ENCODE measurements around the gene NFASC.
A peak's percentile ranks its signal among the peaks of the same experiment; 100 is the strongest.

Gene NFASC

DNA sequence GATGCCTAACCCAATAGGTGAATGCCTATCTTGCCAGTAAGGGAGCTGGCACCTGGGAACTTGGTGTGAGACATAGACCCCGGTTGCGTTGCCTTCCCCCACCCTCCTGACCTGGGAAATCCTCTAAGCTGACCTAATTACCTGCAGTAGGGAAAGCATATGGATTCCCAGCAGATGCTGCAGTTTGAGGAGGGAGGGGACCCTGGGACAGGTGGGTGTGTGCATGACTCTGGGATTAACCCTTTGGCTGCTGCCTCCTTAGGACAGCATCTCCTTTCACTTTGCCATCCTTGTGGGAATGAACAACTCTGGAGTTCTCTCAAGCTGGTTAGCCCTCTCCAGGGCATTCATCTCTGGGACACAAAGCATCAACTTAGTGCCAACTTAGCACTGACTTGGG, 16.4 kb upstream of the NFASC start:
- Histone ChIP-seq H3K9me3 (ENCODE audit: control insufficient read depth in 2 of 2, low read length in 2 of 2) (no peaks in the 10 kb centered on the region), H3K36me3 (ENCODE audit: control insufficient read depth in 2 of 2, insufficient read depth in 2 of 2, low read length in 2 of 2) (no peaks in the 10 kb centered on the region), H3K27ac (ENCODE audit: low read length) (no peak overlapping the region), H3K4me1 (ENCODE audit: control insufficient read depth, insufficient read depth, low read length) (peaks cover 18% of the 10 kb centered on the region), H3K27me3 (ENCODE audit: control insufficient read depth in 1 of 2, insufficient read depth in 2 of 2, low read length in 2 of 2) (no peaks in the 10 kb centered on the region), H3K4me3 (ENCODE audit: low read length in 2 of 2) (no peak overlapping the region), H3K9ac (ENCODE audit: low read length in 2 of 2) (no peak overlapping the region)

DNA sequence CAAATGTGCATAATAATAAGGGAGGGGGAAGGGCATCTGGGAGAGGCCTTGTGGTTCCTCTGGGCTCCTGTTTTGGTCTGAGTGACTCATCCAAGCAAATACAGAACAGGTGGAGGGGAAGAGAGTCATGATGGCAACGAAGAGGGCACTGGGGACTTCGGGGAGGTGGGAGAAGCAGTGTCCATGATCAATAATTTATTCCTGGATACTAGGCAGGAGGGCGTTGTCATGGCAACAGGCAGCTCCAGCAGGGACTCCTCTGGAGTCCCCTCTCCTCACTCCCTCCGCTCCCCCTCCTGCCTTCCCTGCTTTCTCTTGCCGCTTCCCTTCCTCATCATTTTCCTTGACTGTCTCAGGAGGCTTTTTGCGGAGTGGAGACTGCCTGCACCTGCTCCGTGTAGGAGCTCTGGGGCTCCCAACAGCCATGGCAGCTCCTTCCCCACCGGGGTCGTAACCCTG, 12.3 kb upstream of the NFASC start:
- H3K9me3 ChIP-seq (ENCODE audit: control insufficient read depth in 2 of 2, low read length in 2 of 2) = no peaks in the 10 kb centered on the region
- H3K4me3 ChIP-seq (ENCODE audit: low read length in 2 of 2) = no peak overlapping the region
- peaks cover 11% of the 10 kb centered on the region for H3K4me1 ChIP-seq (ENCODE audit: control insufficient read depth, insufficient read depth, low read length)
- no peaks in the 10 kb centered on the region for H3K36me3 ChIP-seq (ENCODE audit: control insufficient read depth in 2 of 2, insufficient read depth in 2 of 2, low read length in 2 of 2)
- no peak overlapping the region for H3K9ac ChIP-seq (ENCODE audit: low read length in 2 of 2)
- no peaks in the 10 kb centered on the region for H3K27me3 ChIP-seq (ENCODE audit: control insufficient read depth in 1 of 2, insufficient read depth in 2 of 2, low read length in 2 of 2)
- H3K27ac ChIP-seq (ENCODE audit: low read length) = no peak overlapping the region

DNA sequence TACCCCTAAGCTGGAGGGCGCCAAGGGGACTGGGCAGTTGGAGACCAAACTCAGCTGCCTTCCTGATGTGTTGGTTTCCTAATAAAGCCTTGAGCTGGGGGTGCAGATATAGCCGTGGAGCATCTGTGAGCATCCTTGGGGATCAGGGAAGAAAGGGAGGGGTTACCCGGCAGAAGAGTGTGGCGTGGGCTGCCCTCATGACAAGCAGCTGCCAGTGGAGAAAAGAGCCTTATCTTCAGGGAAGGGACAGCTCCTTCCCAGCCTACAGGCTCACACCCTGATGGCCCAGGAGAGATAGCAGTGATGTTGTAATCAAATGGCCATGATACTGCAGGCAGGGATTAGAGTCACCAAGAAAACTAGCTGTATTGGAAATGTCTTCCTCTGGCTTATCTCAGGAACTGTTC, 10.8 kb upstream of the NFASC start:
- Histone ChIP-seq H3K9me3 (ENCODE audit: control insufficient read depth in 2 of 2, low read length in 2 of 2) (no peaks in the 10 kb centered on the region), H3K4me3 (ENCODE audit: low read length in 2 of 2) (no peak overlapping the region), H3K27me3 (ENCODE audit: control insufficient read depth in 1 of 2, insufficient read depth in 2 of 2, low read length in 2 of 2) (no peaks in the 10 kb centered on the region), H3K4me1 (ENCODE audit: control insufficient read depth, insufficient read depth, low read length) (peaks cover 5% of the 10 kb centered on the region), H3K36me3 (ENCODE audit: control insufficient read depth in 2 of 2, insufficient read depth in 2 of 2, low read length in 2 of 2) (no peaks in the 10 kb centered on the region), H3K9ac (ENCODE audit: low read length in 2 of 2) (no peak overlapping the region), H3K27ac (ENCODE audit: low read length) (no peak overlapping the region)

DNA sequence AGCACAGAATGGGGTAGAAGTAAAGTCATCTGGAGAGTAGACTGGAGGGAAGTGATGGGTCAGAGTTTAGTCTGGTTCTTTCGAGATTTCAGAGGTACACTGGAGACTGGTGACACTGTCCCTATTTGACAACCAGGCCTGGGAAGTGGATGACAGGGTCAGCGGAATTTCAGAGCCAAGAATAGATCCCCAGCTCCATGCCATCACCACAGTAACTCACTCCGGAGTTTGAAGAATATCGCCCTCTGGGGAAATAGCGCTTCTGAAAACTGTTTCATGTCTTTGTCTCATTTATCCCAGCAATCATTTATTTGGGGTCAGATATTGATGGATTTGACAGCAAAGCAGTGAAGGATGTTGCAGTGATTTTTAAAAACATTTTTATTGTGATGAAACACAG, 7.6 kb upstream of the NFASC start:
- no peak overlapping the region for H3K4me3 ChIP-seq (ENCODE audit: low read length in 2 of 2)
- no peak overlapping the region for H3K27ac ChIP-seq (ENCODE audit: low read length)
- H3K36me3 ChIP-seq (ENCODE audit: control insufficient read depth in 2 of 2, insufficient read depth in 2 of 2, low read length in 2 of 2) = no peaks in the 10 kb centered on the region
- H3K27me3 ChIP-seq (ENCODE audit: control insufficient read depth in 1 of 2, insufficient read depth in 2 of 2, low read length in 2 of 2) = no peaks in the 10 kb centered on the region
- no peaks in the 10 kb centered on the region for H3K9me3 ChIP-seq (ENCODE audit: control insufficient read depth in 2 of 2, low read length in 2 of 2)
- peaks cover 26% of the 10 kb centered on the region for H3K4me1 ChIP-seq (ENCODE audit: control insufficient read depth, insufficient read depth, low read length)
- no peak overlapping the region for H3K9ac ChIP-seq (ENCODE audit: low read length in 2 of 2)

DNA sequence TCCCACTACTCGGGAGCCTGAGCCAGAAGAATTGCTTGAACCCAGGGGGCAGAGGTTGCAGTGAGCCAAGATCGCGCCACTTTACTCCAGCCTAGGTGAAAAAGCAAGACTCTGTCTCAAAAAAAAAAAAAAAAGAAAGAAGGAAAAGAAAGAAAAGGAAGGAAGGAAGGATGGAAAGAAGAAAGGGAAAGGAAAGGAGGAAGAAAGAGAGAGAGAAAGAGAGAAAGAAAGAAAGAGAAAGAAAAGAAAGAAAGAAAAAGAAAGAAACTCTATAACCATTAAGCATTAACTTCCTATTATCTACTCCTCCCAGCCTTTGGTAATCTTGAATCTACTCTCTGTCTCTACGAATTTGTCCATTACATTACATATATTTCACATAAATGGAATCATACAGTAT, 6.9 kb upstream of the NFASC start:
- Histone ChIP-seq H3K36me3 (ENCODE audit: control insufficient read depth in 2 of 2, insufficient read depth in 2 of 2, low read length in 2 of 2) (no peaks in the 10 kb centered on the region), H3K4me1 (ENCODE audit: control insufficient read depth, insufficient read depth, low read length) (peaks cover 29% of the 10 kb centered on the region), H3K4me3 (ENCODE audit: low read length in 2 of 2) (no peak overlapping the region), H3K9ac (ENCODE audit: low read length in 2 of 2) (no peak overlapping the region), H3K9me3 (ENCODE audit: control insufficient read depth in 2 of 2, low read length in 2 of 2) (no peaks in the 10 kb centered on the region), H3K27ac (ENCODE audit: low read length) (no peak overlapping the region), H3K27me3 (ENCODE audit: control insufficient read depth in 1 of 2, insufficient read depth in 2 of 2, low read length in 2 of 2) (no peaks in the 10 kb centered on the region)

DNA sequence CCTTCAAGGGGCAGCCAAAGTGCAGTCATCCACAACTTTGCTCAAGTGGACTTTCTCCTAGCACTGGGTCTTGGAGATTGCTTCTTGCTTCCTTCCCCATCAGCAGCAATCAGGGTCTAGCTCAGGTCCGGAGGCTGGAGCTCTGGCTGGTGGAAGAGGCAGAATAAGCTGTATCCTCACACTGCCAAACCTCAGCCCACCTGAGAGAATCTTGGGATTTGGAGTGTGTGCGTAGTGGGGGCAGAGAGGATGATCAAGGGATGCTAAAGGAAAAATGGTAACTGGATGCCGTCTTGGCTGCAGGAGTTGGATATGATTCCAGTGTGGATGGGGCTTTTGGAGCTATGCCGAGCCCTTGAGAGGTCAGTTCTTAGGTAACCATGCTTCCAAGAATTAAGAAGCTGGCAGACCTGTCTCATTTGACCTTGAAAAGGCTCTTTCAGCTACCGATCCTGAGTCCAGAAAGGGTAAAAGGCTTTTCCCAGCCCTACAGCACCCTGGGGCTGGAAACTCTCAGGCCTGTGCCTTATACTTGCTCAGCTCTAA, 4.5 kb upstream of the NFASC start:
- Histone ChIP-seq H3K9me3 (ENCODE audit: control insufficient read depth in 2 of 2, low read length in 2 of 2) (no peaks in the 10 kb centered on the region), H3K36me3 (ENCODE audit: control insufficient read depth in 2 of 2, insufficient read depth in 2 of 2, low read length in 2 of 2) (no peaks in the 10 kb centered on the region), H3K9ac (ENCODE audit: low read length in 2 of 2) (no peak overlapping the region), H3K4me1 (ENCODE audit: control insufficient read depth, insufficient read depth, low read length) (peaks cover 38% of the 10 kb centered on the region), H3K4me3 (ENCODE audit: low read length in 2 of 2) (no peak overlapping the region), H3K27ac (ENCODE audit: low read length) (peak overlapping the region; percentile 46), H3K27me3 (ENCODE audit: control insufficient read depth in 1 of 2, insufficient read depth in 2 of 2, low read length in 2 of 2) (no peaks in the 10 kb centered on the region)

DNA sequence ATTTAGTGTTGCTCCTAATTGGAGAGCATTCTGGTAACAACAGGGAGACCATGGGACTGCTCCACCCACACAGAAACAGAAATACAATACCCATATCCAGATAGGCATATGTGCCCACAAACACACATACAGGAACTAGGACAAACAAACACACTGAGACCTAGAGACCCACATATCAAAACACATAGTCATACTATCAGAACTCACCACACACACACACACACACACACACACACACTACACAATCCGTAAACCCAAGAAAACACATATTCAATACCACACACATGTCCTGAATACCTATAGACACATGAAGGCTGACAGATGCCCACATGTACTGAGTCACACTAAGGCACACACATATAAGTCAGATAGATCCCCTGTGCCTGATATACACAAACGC, 3.5 kb upstream of the NFASC start:
- Histone ChIP-seq H3K27me3 (ENCODE audit: control insufficient read depth in 1 of 2, insufficient read depth in 2 of 2, low read length in 2 of 2) (no peaks in the 10 kb centered on the region), H3K9ac (ENCODE audit: low read length in 2 of 2) (no peak overlapping the region), H3K36me3 (ENCODE audit: control insufficient read depth in 2 of 2, insufficient read depth in 2 of 2, low read length in 2 of 2) (peaks cover 0 to 2% of the 10 kb centered on the region in 2 donors), H3K4me1 (ENCODE audit: control insufficient read depth, insufficient read depth, low read length) (peaks cover 49% of the 10 kb centered on the region), H3K27ac (ENCODE audit: low read length) (no peak overlapping the region), H3K4me3 (ENCODE audit: low read length in 2 of 2) (no peak overlapping the region), H3K9me3 (ENCODE audit: control insufficient read depth in 2 of 2, low read length in 2 of 2) (no peaks in the 10 kb centered on the region)

DNA sequence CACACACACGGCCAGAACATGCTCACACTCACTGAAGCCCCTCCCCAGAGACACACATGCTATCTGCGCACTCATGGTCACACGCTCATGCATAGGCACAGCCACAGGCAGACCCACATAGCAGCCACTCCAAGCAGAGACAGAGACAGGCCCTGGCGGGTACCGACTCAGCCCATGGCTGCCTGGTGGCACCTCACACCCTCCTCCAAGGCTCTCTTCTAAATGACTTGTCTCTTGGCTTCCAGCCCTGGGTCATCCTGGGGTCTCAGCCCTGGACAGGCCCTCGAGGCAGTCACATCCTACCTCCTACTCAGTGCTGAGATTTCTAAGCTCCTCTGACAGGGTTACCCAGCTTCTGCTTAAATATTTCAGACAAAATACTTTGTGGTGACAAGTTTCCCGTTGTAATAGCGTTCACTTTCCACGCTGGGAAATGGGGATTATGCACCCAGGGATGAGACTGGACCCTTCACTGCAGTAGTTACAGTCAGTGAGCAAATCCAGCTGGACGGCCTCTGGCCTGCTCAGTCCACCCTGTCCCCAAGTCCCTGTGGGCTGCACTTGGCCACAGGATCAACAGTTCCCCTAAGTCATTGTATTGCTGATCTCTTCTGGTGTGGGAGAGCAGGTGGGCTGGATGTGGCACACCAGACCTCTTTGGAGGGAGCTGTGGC, 2.9 kb upstream of the NFASC start:
- peaks cover 53% of the 10 kb centered on the region for H3K4me1 ChIP-seq (ENCODE audit: control insufficient read depth, insufficient read depth, low read length)
- H3K9me3 ChIP-seq (ENCODE audit: control insufficient read depth in 2 of 2, low read length in 2 of 2) = no peaks in the 10 kb centered on the region
- no peak overlapping the region for H3K9ac ChIP-seq (ENCODE audit: low read length in 2 of 2)
- H3K4me3 ChIP-seq (ENCODE audit: low read length in 2 of 2) = no peak overlapping the region
- peaks cover 0 to 2% of the 10 kb centered on the region in 2 donors for H3K36me3 ChIP-seq (ENCODE audit: control insufficient read depth in 2 of 2, insufficient read depth in 2 of 2, low read length in 2 of 2)
- no peaks in the 10 kb centered on the region for H3K27me3 ChIP-seq (ENCODE audit: control insufficient read depth in 1 of 2, insufficient read depth in 2 of 2, low read length in 2 of 2)
- H3K27ac ChIP-seq (ENCODE audit: low read length) = no peak overlapping the region

DNA sequence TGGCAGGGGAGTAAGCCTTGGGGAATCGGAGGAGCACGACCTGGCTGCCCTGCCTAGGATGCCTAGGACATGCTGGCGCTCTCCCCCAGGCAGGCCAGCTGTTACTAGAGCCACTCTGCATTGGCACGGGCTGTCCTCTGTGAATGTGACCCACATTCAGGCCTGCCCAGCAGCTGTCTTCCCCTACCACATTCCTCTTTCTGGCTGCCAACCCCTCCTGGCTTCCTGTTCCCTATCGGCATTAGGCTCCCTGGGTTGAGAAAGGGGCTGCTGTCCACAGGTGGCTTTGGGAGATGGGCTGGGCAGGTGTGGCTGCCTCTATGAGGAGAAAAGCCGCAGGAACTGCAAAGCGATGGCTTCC, 2.3 kb upstream of the NFASC start:
- Histone ChIP-seq H3K9ac (ENCODE audit: low read length in 2 of 2) (no peak overlapping the region), H3K27me3 (ENCODE audit: control insufficient read depth in 1 of 2, insufficient read depth in 2 of 2, low read length in 2 of 2) (no peaks in the 10 kb centered on the region), H3K4me1 (ENCODE audit: control insufficient read depth, insufficient read depth, low read length) (peaks cover 58% of the 10 kb centered on the region), H3K9me3 (ENCODE audit: control insufficient read depth in 2 of 2, low read length in 2 of 2) (no peaks in the 10 kb centered on the region), H3K36me3 (ENCODE audit: control insufficient read depth in 2 of 2, insufficient read depth in 2 of 2, low read length in 2 of 2) (peaks cover 0 to 2% of the 10 kb centered on the region in 2 donors), H3K4me3 (ENCODE audit: low read length in 2 of 2) (peak overlapping the region in 1 of 2 donors; percentile 3), H3K27ac (ENCODE audit: low read length) (no peak overlapping the region)

DNA sequence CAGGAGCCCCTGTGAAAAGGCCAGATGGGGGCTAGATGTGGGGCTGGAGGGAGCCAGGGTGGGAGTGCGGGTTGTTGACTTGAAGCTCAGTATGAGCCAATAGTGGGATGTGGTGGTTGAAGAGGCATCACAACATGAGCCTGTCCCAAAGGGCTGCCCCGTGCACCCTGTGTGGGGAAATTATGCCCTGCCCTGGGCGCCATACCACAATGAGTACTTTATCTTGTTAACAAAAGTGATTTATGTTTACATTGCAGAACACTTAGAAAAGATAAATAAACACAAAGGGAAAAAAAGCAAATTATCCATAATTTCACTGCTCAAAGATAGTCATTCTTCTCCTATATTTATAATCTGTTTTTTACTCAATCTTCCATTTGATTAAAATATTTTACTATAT, 1.6 kb upstream of the NFASC start:
- H3K4me1 ChIP-seq (ENCODE audit: control insufficient read depth, insufficient read depth, low read length) = peaks cover 66% of the 10 kb centered on the region

DNA sequence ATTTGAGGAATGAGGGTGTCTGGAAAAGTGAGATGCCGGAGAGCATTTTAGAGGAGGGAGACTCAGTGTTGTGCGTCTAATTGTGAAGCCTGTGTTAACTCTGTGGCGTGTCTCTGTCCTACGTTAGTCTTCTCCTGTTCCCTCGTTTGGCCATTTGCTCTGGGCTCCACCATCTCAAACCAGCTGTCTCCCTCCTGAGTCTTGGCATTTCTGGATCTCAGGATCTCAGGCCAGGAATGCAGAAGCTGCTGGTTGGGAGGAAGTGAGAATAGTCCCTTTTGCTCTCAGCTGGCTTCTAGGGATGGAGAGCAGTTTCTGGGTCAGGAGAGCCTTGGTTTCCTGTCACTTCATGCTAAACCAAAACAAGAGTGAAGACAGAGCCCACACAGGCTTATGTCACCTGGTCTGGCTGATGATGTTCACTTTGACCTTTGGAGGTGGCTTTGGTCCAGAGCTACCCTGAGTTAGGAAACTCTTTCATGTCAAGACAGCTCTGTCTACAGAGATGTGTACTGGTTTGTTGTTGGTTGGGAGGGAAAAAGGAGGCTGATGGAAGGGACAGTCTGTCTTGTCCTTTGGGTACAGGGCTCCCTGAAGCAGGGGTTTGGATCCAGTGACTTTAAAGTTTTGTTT, 859 bp downstream of the NFASC start:
- H3K27ac ChIP-seq (ENCODE audit: low read length) = peak overlapping the region; percentile 24
- no peaks in the 10 kb centered on the region for H3K27me3 ChIP-seq (ENCODE audit: control insufficient read depth in 1 of 2, insufficient read depth in 2 of 2, low read length in 2 of 2)
- H3K4me1 ChIP-seq (ENCODE audit: control insufficient read depth, insufficient read depth, low read length) = peaks cover 65% of the 10 kb centered on the region
- H3K9me3 ChIP-seq (ENCODE audit: control insufficient read depth in 2 of 2, low read length in 2 of 2) = no peaks in the 10 kb centered on the region
- H3K36me3 ChIP-seq (ENCODE audit: control insufficient read depth in 2 of 2, insufficient read depth in 2 of 2, low read length in 2 of 2) = peaks cover 0 to 2% of the 10 kb centered on the region in 2 donors
- H3K9ac ChIP-seq (ENCODE audit: low read length in 2 of 2) = no peak overlapping the region
- H3K4me3 ChIP-seq (ENCODE audit: low read length in 2 of 2) = no peak overlapping the region

More for the DNA sequence above, 1.6 kb upstream of the NFASC start:
- Histone ChIP-seq H3K27ac (ENCODE audit: low read length) (no peak overlapping the region), H3K27me3 (ENCODE audit: control insufficient read depth in 1 of 2, insufficient read depth in 2 of 2, low read length in 2 of 2) (no peaks in the 10 kb centered on the region), H3K4me3 (ENCODE audit: low read length in 2 of 2) (no peak overlapping the region), H3K9me3 (ENCODE audit: control insufficient read depth in 2 of 2, low read length in 2 of 2) (no peaks in the 10 kb centered on the region), H3K9ac (ENCODE audit: low read length in 2 of 2) (no peak overlapping the region), H3K36me3 (ENCODE audit: control insufficient read depth in 2 of 2, insufficient read depth in 2 of 2, low read length in 2 of 2) (peaks cover 0 to 2% of the 10 kb centered on the region in 2 donors)

Measured in stomach smooth muscle (tissue), 2 donors.